SW 1271 (cell line): ENCODE results near the gene OR2M2.

Experiments
- DNase-seq, 2 experiments: peaks; one replicate each; lab custom pipeline; 2025; lab: John Stamatoyannopoulos, UW

The OR2M2 gene, protein sequence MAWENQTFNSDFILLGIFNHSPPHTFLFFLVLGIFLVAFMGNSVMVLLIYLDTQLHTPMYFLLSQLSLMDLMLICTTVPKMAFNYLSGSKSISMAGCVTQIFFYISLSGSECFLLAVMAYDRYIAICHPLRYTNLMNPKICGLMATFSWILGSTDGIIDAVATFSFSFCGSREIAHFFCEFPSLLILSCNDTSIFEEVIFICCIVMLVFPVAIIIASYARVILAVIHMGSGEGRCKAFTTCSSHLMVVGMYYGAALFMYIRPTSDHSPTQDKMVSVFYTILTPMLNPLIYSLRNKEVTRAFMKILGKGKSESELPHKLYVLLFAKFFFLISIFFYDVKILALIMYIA

GRCh38 chr1:248174521-248174920 lies at the start of gene OR2M2:
TSS of gene OR2M2 (plus strand) at chr1:248174821. CDS start at chr1:248179986, 5,165 bp downstream.
- DNase-seq = no peak

GRCh38 chr1:248127653-248128052 lies 47.0 kb upstream of the OR2M2 start:
- no peak for DNase-seq

- DNase-seq = no peak
Observed at GRCh38 chr1:248136811-248137210, 37.8 kb upstream of the OR2M2 start.

GRCh38 chr1:248140846-248141245 lies 33.8 kb upstream of the OR2M2 start:
- DNase-seq = no peak

GRCh38 chr1:248143311-248143710 lies 31.3 kb upstream of the OR2M2 start:
- no peak for DNase-seq

GRCh38 chr1:248144513-248145198 lies 30.0 kb upstream of the OR2M2 start, which contains the start of gene OR2M5:
TSS of gene OR2M5 (plus strand) at chr1:248145148. CDS start at chr1:248145148, 0 bp downstream.
- no peak for DNase-seq

DNA sequence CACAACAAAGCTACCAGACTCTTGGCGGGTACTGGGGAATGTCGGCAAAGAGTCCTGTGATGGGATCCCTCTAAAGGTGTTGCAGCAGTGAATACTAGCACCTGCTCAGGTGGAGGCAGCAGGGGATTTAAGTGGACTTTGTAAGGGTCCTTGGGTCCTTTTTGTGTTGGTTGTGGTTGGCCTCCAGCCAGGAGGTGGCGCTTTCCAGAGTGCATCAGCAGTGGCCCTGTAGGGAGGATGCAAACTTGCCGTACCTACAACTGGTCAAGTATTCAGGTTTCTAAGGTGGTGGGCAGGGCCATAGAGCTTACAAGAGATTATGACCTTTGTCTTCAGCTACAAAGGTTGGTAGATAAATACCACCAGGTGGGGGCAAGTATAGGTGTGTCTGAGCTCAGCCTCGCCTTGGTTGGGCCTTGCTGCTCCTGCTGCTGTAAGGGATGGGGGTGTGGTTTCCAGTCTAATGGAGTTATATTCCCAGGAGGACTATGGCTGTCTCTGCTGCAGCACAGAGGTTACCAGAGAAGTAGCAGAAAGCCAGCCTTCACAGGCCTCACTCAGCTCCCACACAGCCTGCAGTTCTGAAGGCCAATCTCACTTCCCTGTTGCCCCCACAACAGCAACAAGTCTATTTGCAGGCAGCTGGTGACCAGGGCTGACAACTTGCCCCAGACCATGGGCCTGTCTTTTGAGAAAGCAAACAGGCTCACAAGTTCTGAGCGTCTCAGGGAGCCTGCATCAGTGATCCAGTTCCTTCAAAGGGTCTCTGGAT lies 22.4 kb upstream of the OR2M2 start:
- no peak for DNase-seq

DNA sequence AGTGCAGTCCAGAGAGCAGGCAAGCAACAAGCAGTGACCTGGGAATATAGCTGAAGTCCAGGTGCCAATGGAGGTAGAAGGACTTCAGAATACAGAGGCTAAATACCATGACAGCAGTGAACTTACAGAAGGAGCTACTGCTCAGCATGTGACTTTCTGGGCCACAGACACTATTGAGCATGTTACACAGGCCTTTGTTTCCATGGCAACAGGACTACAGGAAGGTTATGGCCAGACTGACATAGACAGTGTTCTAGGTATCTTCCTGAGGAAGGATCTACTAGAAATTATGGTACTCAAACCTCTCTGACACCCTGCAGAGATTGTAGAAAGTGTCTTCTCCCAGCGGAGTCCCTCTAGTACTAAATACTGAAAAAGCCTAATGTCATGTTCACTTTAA lies 18.7 kb upstream of the OR2M2 start:
- DNase-seq = no peak

DNA sequence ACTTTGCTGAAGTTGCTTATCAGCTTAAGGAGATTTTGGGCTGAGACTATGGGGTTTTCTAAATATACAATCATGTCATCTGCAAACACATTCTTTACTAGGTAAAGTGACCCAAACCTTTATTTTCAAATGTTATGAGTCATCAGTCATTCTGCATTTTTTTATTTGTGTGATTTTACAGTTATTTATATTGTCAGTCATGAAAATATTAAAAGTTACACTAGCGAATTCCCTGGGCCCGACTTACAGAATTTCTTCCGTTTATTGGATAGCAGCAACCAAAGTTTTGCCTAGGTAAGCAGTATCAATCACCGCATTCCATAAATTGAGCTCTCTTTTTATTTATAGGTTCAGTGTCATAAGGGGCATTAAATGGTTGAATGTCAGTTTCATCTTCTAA lies 15.9 kb upstream of the OR2M2 start:
- DNase-seq = no peak

DNA sequence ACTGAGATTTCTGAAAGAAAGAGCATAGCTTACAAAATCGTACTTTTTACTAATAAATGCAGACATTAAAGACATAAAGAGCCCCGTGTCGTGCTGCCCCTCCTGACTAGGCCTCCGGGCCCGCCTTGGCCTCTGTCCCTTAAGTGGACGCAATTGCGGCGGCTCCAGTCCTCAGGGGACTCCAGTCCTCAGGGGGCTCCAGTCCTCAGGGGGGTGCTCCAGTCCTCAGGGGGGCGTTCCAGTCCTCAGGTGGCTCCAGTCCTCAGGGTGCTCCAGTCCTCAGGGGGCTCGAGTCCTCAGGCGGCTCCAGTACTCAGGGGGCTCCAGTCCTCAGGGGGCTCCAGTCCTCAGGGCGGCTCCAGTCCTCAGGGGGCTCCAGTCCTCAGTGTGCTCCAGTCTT lies 10.6 kb upstream of the OR2M2 start:
- DNase-seq = no peak

DNA sequence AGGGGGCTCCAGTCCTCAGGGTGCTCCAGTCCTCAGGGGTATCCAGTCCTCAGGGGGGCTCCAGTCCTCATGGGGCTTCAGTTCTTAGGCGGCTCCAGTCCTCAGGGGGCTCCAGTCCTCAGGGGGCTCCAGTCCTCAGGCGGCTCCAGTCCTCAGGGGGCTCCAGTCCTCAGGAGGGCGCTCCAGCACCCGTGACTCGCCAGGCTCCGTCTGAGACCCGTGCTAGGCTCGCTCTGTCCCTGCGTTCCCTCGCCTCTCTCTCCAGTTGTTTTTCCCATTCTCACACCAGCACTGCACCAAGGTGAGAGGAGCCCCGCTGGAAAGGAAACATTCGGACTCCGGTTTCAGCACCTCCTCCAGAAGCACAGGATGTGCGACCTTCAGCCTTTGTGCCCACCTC lies 9.4 kb upstream of the OR2M2 start:
- DNase-seq = no peak

DNA sequence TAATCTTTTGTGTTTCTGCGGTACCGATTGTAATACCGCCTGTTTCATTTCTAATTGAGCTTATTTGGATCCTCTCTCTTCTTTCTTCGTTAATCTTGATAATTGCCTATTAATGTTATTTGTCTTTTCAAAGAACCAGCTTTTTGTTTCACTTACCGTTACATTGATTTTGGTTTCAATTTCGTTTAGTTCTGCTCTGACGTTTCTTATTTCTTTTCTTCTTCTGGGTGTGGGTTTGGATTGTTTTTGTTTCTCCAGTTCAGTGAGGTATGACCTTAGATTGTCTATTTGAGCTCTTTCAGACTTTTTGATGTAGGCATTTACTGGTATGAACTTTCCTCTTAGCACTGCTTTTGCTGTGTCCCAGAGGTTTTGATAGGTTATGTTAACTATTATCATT lies 9.4 kb downstream of the OR2M2 start:
- DNase-seq = no peak

- DNase-seq = no peak
Observed at GRCh38 chr1:248187363-248187762, 12.7 kb downstream of the OR2M2 start.

- DNase-seq = no peak
Observed at GRCh38 chr1:248189026-248189425, 14.4 kb downstream of the OR2M2 start.

- DNase-seq = no peak
Observed at GRCh38 chr1:248194117-248194516, 19.5 kb downstream of the OR2M2 start.

DNA sequence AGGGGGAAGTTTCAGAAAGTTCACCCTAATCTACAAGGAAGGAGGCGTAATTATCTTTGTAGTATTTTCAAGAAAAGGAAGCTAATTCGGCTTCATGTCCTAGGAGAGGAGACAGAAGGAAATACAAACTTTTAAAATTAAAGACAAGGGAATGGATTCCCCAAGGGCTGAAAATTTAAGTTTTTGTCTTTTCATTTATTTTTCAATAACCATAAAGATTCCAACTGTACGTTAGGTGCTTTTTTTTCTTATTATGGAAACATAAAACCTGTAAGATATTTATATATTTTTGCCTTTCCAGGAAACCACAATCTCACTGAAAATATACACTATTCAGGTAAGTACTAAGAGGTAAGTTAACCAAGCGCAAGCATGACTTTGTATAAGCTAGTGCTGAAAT lies 22.3 kb downstream of the OR2M2 start, which contains the start of gene OR2M3:
OR2M3 (plus strand) TSS at position 301 of the 400 bp plus-strand sequence. CDS start 5,803 bp downstream, outside the sequence.
- no peak for DNase-seq

DNA sequence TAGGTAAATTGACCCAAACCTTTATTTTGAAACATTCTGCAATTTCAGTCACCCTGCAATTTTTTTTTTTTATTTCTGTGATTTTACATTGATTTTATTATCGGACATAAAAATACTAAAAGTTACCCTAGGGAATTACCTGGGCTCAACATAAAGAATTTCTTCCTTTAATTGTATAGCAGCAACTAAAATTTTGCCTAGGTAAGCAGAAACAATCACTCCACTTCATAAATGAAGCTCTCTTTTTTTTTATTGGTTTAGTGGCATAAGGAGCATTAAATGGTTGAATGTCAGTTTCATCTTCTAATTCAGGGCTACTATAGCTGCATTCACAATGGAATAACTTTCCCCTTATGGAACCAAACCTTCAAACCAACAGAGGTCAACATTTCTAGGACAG lies 41.3 kb downstream of the OR2M2 start:
- no peak for DNase-seq

DNA sequence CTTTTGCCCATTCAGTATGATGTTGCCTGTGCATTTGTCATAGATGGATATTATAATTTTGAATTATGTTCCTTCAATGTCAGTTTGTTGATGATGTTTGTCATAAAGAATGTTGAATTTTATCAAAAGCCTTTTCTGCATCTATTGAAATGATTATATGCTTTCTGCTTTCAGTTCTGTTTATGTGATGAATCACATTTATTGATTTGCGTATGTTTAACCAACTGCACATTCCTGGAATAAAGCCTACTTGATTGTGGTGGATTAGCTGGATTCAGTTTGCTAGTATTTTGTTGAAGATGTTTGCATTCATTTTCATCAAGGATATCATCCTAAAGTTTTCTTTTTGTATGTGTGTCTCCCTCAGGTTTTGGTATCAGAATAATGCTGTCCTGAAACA lies 50.9 kb downstream of the OR2M2 start:
- DNase-seq = no peak

- no peak for DNase-seq
Observed at GRCh38 chr1:248229360-248229908, 54.8 kb downstream of the OR2M2 start.
